Type B pancreatic cell (in vitro differentiated cells): ENCODE measurements around the gene DMAC2. TPM values are rescaled to one million over a fixed set of nuclear protein-coding genes. Genes with fewer than 3 reads are reported as not detected.
"Not testable (repeated sequence)": the region's sequence is repeated elsewhere in the genome, so short reads cannot be mapped to it uniquely, and the experiment has no call there.

ENCODE experiments used
- DNase-seq: peaks from one replicate; pipeline ENCODE4 v3.0.0; 2021; ENCODE audit warnings: mixed read lengths; ENCODE audit not compliant: unreplicated experiment; ENCODE audit errors: extremely low spot score
- H3K27ac Mint-ChIP-seq: 2 replicates; pipeline ENCODE4 v1.8.0; 2021; ENCODE audit warnings: mild to moderate bottlenecking, mixed read lengths
- H3K27me3 Mint-ChIP-seq: 2 replicates; pipeline ENCODE4 v1.8.0; 2021; ENCODE audit warnings: mixed read lengths
- H3K36me3 Mint-ChIP-seq: 2 replicates; pipeline ENCODE4 v1.8.0; 2021; ENCODE audit warnings: mixed read lengths
- H3K4me1 Mint-ChIP-seq: one replicate; pipeline ENCODE4 v1.8.0; 2021; ENCODE audit warnings: mixed read lengths; ENCODE audit not compliant: unreplicated experiment
- H3K4me3 Mint-ChIP-seq: 2 replicates; pipeline ENCODE4 v1.8.0; 2021; ENCODE audit warnings: mild to moderate bottlenecking, mixed read lengths
- H3K9me3 Mint-ChIP-seq: 2 replicates; pipeline ENCODE4 v1.8.0; 2021; ENCODE audit warnings: mixed read lengths
- CTCF ChIP-seq: fragments of 200-600 bp; sonication (generic); conservative IDR thresholded peaks from 2 replicates; pipeline ENCODE4 v1.5.0; 2021; ENCODE audit warnings: antibody characterized with exemption, mild to moderate bottlenecking
- total RNA-seq: library from RNA; stranded (reverse); gene quantifications from 2 replicates; pipeline ENCODE4 v1.2.1, GENCODE V29; 2021; ENCODE audit warnings: low replicate concordance

The DMAC2 gene
- total RNA-seq, 1 donor from 2014 or later: 57.4 TPM

- no peaks in the 10 kb centered on the region for H3K27me3 Mint-ChIP-seq
- H3K9me3 Mint-ChIP-seq: no peaks in the 10 kb centered on the region
- H3K4me3 Mint-ChIP-seq: no peak overlapping the region
- no peak for TF ChIP-seq CTCF
- H3K36me3 Mint-ChIP-seq: no peaks in the 10 kb centered on the region
- H3K27ac Mint-ChIP-seq: no peak overlapping the region
- H3K4me1 Mint-ChIP-seq: peaks cover 15% of the 10 kb centered on the region
- no peak for DNase-seq
Measured at GRCh38 chr19:41392775-41393174, 46.9 kb downstream of the DMAC2 start.

- Mint-ChIP-seq H3K4me1 (peaks cover 10% of the 10 kb centered on the region), H3K27ac (no peak overlapping the region), H3K4me3 (no peak overlapping the region), H3K27me3 (no peaks in the 10 kb centered on the region), H3K9me3 (no peaks in the 10 kb centered on the region), H3K36me3 (no peaks in the 10 kb centered on the region)
- no peak for DNase-seq
- no peak for TF ChIP-seq CTCF
Measured at GRCh38 chr19:41391618-41392017, 48.1 kb downstream of the DMAC2 start.

GRCh38 chr19:41386442-41386841 is 53.3 kb downstream of the DMAC2 start:
- Mint-ChIP-seq H3K36me3 (no peaks in the 10 kb centered on the region), H3K9me3 (no peaks in the 10 kb centered on the region), H3K4me3 (no peak overlapping the region), H3K4me1 (no peaks in the 10 kb centered on the region), H3K27me3 (no peaks in the 10 kb centered on the region), H3K27ac (no peak overlapping the region)
- DNase-seq: no peak
- TF ChIP-seq CTCF: no peak

GRCh38 chr19:41384351-41384750 is 55.4 kb downstream of the DMAC2 start:
- no peak overlapping the region for H3K27ac Mint-ChIP-seq
- no peak for DNase-seq
- no peak overlapping the region for H3K4me3 Mint-ChIP-seq
- no peak for TF ChIP-seq CTCF
- H3K36me3 Mint-ChIP-seq: no peaks in the 10 kb centered on the region
- no peaks in the 10 kb centered on the region for H3K9me3 Mint-ChIP-seq
- H3K4me1 Mint-ChIP-seq: no peaks in the 10 kb centered on the region
- H3K27me3 Mint-ChIP-seq: no peaks in the 10 kb centered on the region

- not testable (repeated sequence) for H3K4me3 Mint-ChIP-seq, H3K4me1 Mint-ChIP-seq, H3K27me3 Mint-ChIP-seq, H3K36me3 Mint-ChIP-seq, DNase-seq, H3K27ac Mint-ChIP-seq, H3K9me3 Mint-ChIP-seq
Measured at GRCh38 chr19:41381536-41381935, 58.2 kb downstream of the DMAC2 start.

Other genes starting within 250 kb of the DMAC2 start
- 33.1 and 121 TPM in 2 replicates for gene CYP2S1, start 246.7 kb downstream of the DMAC2 start, total RNA-seq
- 8.8 and 20.9 TPM in 2 replicates for gene AXL, start 220.7 kb downstream of the DMAC2 start, total RNA-seq
- 189 and 244 TPM in 2 replicates for gene HNRNPUL1, start 175.5 kb downstream of the DMAC2 start, total RNA-seq
- gene CCDC97, start 129.7 kb downstream of the DMAC2 start, total RNA-seq: 26.7 and 42.6 TPM in 2 replicates
- 2.3 and 3.4 TPM in 2 replicates for gene TGFB1, start 86.0 kb downstream of the DMAC2 start, total RNA-seq
- 4.8 and 8.8 TPM in 2 replicates for gene B9D2, start 75.8 kb downstream of the DMAC2 start, total RNA-seq
- 2.0 and 8.1 TPM in 2 replicates for gene TMEM91, start 63.4 kb downstream of the DMAC2 start, total RNA-seq
- 11.4 and 20.2 TPM in 2 replicates for gene EXOSC5, start 42.6 kb downstream of the DMAC2 start, total RNA-seq
- 7.5 and 11.7 TPM in 2 replicates for gene BCKDHA, start 42.1 kb downstream of the DMAC2 start, total RNA-seq
- gene B3GNT8, start 12.5 kb downstream of the DMAC2 start, total RNA-seq: 9.3 and 13.0 TPM in 2 replicates
- 0.56 and 0.81 TPM in 2 replicates for gene ERICH4, start 3.2 kb upstream of the DMAC2 start, total RNA-seq
- gene CEACAM21, start 136.3 kb upstream of the DMAC2 start, total RNA-seq: not detected in 2 replicates
- not detected in 2 replicates for gene CEACAM4, start 187.2 kb upstream of the DMAC2 start, total RNA-seq
- gene CEACAM7, start 248.4 kb upstream of the DMAC2 start, total RNA-seq: 4.4 and 8.0 TPM in 2 replicates